DMS114 treated with DMSO at 0.1 percent for 48 hours (cell line): Measurements from ENCODE around the gene MYH14.
"Not testable (repeated sequence)": the region's sequence is repeated elsewhere in the genome, so short reads cannot be mapped to it uniquely, and the experiment has no call there.

Experiments used
- DNase-seq: peaks from one replicate; lab custom pipeline; 2025; ENCODE audit not compliant: unreplicated experiment; lab: John Stamatoyannopoulos, UW

MYH14 gene

GRCh38 chr19:50315773-50316448 is 112.5 kb downstream of the MYH14 start:
- DNase-seq = peak; percentile 43

DNA sequence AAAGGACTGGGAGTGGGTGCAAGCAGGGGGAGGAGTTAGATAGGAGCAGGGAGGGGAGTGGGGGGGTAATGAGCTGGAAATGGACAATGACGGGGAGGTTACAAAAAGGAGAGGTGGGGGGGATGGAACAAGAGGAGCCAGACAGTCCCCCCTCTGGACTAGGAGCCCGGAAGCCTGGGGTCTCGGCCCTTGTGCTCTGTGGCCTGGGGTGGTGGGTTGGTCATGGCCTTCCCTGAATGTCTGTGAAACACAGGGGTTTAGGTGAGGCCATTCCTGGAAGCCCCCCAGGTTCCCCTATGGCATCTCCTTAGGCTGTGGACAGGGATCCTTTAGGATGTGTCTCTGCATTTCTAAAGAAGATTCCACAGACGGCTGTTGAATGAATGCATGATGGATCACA is 113.7 kb downstream of the MYH14 start:
- no peak for DNase-seq

GRCh38 chr19:50318438-50318837 is 115.0 kb downstream of the MYH14 start:
- no peak for DNase-seq

DNA sequence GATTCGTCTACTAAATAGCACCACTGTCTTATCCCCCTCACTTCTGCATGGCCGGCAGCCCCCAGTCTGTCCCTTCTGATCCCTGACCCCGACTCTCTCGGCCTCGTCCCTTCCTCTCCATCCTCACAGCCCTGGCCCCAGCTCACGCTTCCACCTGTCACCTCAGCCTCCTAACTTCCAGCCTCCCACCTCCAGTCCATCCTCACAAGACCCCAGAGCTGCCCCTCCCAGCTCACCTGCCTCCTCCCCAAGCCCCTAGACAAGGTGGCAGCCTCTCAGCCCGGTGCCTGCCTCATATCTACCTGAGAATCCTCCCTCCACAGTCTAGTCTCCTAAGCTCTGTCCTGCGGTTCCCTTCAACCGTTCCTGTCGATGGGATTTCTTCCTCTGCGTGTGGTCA is 115.7 kb downstream of the MYH14 start:
- DNase-seq = no peak

- no peak for DNase-seq
These were observed 116.6 kb downstream of the MYH14 start for GRCh38 chr19:50320051-50320450.

- DNase-seq = no peak
These were observed 117.2 kb downstream of the MYH14 start for GRCh38 chr19:50320596-50320995.

DNA sequence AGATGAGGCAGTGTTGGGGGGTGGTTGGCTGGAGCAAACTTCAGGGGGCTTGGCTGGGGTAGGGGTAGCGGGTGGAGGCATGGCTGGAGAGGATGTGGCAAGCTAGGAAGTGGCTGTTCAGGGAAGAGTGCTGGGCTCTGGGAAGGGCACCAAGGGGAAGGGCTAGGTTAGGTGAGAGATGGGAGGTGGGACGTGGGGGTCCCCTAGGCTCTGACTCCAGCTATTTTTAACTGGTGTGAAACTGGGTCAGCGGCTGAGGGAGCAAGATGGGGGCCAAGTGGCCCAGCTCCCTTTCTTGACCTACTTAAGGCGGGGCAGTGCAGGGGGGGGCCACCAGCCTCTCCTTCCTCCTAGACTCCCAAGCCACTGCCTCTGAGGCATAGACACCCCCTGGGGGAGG is 118.4 kb downstream of the MYH14 start:
- no peak for DNase-seq

DNA sequence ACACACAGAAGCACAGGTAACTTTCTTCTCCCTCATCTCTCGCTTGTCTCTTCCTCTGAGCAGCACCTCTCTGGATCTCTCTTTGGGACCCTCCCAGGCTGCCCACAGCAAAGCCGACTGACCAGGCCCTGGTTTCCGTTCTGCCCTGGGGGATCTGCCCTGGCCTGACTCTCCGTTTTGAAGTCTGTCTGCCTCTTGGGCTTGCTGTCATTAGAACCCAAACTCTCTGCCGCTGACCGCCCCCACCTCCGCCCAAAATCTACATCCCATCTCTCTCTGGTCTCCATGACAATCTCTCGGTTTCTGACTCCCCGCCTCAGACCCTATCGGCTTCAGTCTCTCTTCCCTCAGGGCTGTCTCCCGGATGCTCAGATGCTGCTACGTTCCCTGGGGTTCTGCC is 118.8 kb downstream of the MYH14 start:
- no peak for DNase-seq

GRCh38 chr19:50322931-50323781 is 119.7 kb downstream of the MYH14 start:
- no peak for DNase-seq

GRCh38 chr19:50323782-50324133 is 120.3 kb downstream of the MYH14 start:
- no peak for DNase-seq

DNA sequence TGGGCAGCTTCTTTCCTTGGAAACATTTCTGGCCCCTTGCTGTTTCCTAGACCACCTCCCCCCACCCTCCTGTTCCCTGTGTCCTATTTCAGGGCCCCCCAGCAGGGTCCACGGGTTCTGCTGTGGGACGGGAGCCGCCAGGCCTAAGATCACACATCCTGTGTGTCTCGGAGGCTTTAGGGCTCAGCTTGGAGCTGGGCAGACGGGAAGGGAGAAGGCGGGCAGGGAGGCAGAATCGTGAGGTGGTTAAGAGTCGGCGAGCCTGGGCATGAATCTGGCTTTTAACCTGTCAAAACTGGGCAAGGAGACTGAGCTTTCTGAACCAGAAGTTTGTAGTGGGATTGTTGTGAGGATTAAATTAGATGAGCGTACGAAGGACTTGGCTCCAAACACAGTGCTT is 120.9 kb downstream of the MYH14 start:
- no peak for DNase-seq

DNA sequence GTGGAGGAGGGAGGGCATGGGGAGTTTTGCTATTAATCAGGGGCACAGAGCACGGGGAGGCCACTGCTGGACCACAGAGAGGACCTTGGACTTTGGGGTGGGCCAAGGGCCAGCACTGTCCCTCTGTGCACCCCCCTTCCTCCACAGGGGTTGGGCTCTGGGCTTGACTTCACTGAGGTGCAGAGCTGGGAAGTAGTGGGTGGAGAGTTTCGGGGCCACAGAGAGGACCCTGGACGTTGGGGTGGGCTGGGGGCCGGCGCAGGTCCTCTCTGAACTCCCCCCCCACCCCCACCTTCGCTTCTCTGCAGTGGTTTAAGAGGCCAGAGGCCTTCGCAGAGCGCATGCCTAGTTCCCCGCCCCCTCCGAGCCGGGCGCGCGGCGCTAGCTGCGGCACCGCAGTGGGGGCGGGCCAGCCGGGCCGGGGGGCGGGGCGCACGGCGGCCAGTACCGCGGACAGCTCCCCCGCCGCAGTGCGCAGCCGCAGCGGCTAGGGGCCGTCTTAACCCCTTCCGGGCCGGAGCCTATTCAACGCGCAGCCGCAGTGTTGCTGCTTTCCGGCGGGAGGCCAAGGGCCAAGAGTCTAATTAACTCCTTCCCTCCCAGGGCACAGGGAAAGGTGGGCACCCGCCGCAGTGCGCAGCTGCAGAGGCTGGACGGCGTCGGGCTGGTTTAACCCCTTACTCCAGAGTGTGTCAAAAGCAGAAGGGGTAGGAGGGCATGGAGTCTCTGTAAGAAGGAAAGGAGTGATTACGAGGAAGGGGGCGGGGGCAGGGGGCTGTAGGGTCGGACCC is 122.1 kb downstream of the MYH14 start:
- DNase-seq = peak; percentile 37

DNA sequence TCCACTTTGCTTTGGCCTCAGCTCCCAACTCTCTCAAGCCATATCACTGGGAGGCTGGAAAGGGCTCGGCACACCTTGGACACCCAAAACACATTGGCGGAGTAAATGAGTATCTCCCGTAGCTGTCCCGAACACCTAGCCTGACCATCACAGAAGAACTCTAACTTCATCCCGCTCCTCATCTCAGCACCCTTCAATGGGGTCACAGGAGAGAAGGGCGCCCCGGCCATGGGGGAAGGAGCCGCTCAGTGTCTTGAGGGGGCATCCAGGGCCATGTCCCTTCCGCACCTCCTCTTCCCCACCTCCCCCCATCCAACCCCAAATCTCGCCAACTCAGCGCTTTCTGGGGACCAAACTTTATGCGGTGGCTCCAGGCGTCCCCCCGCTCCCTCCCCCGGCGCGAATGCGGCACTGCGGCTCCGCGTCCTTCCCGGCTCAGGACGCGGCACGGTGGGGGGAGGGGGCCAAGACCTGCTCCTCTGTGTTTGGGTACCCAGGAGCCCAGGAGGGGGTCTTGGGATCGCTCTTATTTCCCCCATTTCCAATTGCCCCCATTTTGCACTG is 122.8 kb downstream of the MYH14 start:
- DNase-seq = no peak

GRCh38 chr19:50327013-50327412 is 123.6 kb downstream of the MYH14 start:
- DNase-seq = no peak

DNA sequence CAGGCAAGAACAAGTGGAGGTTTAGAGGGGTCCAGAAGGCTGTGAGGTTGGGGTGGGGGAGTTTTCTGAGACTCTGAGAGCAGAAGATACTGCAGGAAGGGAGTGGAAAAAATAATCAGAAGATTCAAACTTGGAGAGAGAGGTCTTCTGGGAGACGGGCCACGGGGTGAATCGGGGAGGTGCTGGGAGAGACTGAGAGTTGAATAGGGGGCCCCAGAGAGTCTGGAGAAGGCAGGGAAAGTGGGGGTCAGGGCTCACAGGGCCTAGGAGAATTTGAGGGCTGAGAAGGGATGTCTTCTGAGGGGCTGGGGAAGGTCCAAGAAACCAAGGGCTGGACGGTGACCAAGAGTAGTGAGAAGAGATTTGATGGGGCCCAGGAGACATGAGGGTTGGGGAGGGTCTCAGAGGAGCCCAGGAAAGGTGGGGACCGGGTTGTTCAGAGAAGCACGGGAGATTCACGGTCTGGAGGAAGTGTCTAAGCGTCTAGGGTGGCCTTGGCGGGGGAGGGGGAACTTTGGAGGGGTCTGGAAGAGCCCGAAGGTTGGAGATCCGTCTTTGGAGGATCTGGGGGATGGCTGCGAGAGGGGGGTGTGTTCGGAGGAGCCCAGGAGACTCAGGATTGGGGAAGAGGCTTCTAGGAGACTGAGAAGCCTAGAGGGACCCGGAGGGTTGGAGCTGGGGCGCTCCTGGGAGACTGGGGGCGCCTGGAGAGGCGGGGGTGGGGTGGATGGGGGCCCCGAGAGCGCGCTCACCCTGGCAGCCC is 124.2 kb downstream of the MYH14 start:
- DNase-seq = no peak

DNA sequence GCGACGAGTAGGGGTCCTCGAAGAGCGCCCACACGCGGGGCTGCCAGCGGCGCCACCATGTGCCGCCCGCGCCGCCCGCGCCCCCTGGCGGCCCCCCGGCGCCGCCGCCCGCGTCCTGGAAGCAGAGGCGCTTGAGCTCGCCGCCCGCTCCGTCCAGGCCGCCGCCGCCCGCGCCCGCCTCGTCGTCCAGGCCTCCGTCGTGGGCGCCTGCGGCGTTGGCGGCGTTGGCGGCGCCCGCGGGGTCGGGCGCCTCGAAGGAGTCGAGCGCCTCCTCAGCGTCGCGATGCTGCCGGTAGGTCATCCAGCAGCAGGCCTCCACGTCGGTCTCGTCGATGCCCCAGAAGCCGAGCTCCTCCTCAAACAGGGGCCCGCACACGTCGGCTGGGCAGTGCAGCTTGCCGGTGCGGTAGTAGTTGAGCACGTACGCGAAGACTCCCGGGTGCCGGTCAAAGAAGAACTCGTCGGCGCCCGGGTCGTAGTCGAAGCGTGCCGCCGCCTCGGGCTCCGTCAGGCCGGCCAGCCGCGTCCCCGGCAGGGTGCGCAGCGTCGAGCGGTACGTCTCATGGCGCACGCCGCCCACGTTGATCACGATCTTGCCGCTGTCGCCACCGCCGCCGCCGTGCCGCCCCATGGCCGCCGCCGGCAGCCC is 124.9 kb downstream of the MYH14 start:
- no peak for DNase-seq

GRCh38 chr19:50328873-50329145 is 125.4 kb downstream of the MYH14 start:
- DNase-seq = no peak

DNA sequence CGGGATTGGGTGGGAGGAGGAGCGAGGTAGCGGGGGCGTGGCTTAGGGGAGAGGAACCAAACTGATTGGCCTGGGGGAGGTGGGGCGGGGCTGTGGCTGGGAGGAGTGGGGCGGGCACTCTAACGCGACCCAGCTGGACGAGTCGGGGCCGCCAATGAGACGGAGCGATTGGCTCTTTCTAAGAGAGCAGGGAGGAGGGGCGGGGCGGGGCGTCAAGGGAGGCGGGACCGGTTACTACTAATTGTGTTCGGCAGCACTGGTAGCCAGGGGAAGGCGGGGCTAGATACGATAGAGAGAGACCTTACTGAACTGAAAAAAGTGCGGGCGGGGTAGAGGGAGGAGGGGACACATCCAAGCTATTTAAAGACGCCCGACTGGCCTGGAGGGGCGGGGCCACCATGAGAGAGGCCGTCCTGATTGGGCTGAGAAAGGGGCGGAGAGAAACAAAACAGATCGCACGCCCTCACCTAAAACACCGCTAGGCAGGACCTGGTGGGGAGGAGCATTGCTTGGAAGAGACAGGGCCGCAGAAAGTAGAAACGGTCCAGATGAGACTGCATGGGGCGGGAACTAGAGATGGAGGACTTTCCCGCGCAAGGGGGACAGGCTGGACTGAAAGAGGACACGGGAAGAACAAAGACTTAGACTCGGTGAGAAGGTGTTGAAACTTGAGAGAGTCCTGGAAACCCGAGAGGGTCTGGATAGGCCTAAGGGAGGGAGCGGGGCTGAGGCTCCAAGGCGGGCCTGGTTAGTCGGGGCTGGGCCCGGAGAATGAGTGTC is 125.9 kb downstream of the MYH14 start, which contains the start of gene KCNC3:
KCNC3 (minus strand) TSS at position 232 of the 780 bp plus-strand sequence. CDS start 295 bp downstream, outside the sequence.
- DNase-seq = peak; percentile 98

- not testable (repeated sequence) for DNase-seq
These were observed 126.5 kb downstream of the MYH14 start for GRCh38 chr19:50329926-50330294.
